SK-N-SH (cell line): ENCODE results near the gene CPEB3. TPM values are rescaled to one million over a fixed set of nuclear protein-coding genes. Genes with fewer than 3 reads are reported as not detected.

Experiments
- CTCF ChIA-PET: fragments of 300-600, 350-600 bp; formaldehyde crosslinking; extraction: SDS; loops from one replicate; lab custom pipeline; 2021; lab: Yijun Ruan, JAX
- POLR2A ChIA-PET: fragments of 350-600 bp; sonication (Branson Sonifier 250); formaldehyde crosslinking; extraction: SDS; loops from one replicate; lab custom pipeline; 2020; ENCODE audit warnings: antibody characterized with exemption, inconsistent platforms; lab: Yijun Ruan, JAX
- DNase-seq: peaks from one replicate; pipeline ENCODE4 v3.0.0; 2012
- H2AFZ ChIP-seq: fragments of 200-600 bp; sonication (generic); 2 replicates; pipeline ENCODE4 v1.8.1; 2016; ENCODE audit warnings: antibody characterized with exemption, mild to moderate bottlenecking, low read depth
- H3F3A ChIP-seq: fragments of 200-600 bp; sonication (generic); replicated peaks from 2 replicates; pipeline ENCODE3; 2016; ENCODE audit warnings: antibody characterized with exemption, mild to moderate bottlenecking; ENCODE audit not compliant: insufficient read depth
- H3K27ac ChIP-seq, 2 experiments: fragments of 200-500 bp in 1 of 2; fragments of 200-600 bp in 1 of 2; sonication (Bioruptor generic) in 1 of 2; sonication (generic), shearing (Covaris generic) in 1 of 2; 2 replicates each; pipeline versions ENCODE4 v1.5.1 to v1.6.1; 2014 to 2016; ENCODE audit warnings: low read depth in 2 of 2, inconsistent platforms in 1 of 2, low read length in 1 of 2, mild to moderate bottlenecking in 1 of 2, mixed read lengths in 1 of 2
- H3K27me3 ChIP-seq: fragments of 200-600 bp; sonication (generic), shearing (Covaris generic); 2 replicates; pipeline ENCODE4 v1.6.1; 2016; ENCODE audit warnings: mixed run types; ENCODE audit not compliant: insufficient read depth
- H3K36me3 ChIP-seq, 2 experiments: fragments of 200-500 bp in 1 of 2; fragments of 200-600 bp in 1 of 2; sonication (Bioruptor generic) in 1 of 2; sonication (generic) in 1 of 2; replicated peaks in 1 of 2; 2 replicates each; pipeline versions ENCODE3 to v1.5.1; 2014 to 2016; ENCODE audit warnings: low read length in 1 of 2, mild to moderate bottlenecking in 1 of 2; ENCODE audit not compliant: insufficient read depth in 2 of 2, control insufficient read depth in 1 of 2
- H3K4me1 ChIP-seq, 2 experiments: fragments of 200-500 bp in 1 of 2; fragments of 200-600 bp in 1 of 2; sonication (Bioruptor generic) in 1 of 2; sonication (generic), shearing (Covaris generic) in 1 of 2; 2 replicates each; pipeline versions ENCODE4 v1.5.1 to v1.6.1; 2014 to 2016; ENCODE audit warnings: low read depth in 1 of 2, low read length in 1 of 2, mixed run types in 1 of 2; ENCODE audit not compliant: insufficient read depth in 2 of 2, control insufficient read depth in 1 of 2
- H3K4me2 ChIP-seq: fragments of 200-600 bp; sonication (generic), shearing (Covaris generic); 2 replicates; pipeline ENCODE4 v1.6.1; 2017; ENCODE audit warnings: mixed run types
- H3K4me3 ChIP-seq, 2 experiments: fragments of 200-500 bp in 1 of 2; fragments of 200-600 bp in 1 of 2; sonication (Bioruptor generic) in 1 of 2; sonication (generic), shearing (Covaris generic) in 1 of 2; 2 replicates each; pipeline versions ENCODE4 v1.5.1 to v1.8.1; 2014 to 2016; ENCODE audit warnings: low read depth in 2 of 2, inconsistent platforms in 1 of 2, low read length in 1 of 2, mild to moderate bottlenecking in 1 of 2, mixed read lengths in 1 of 2, moderate library complexity in 1 of 2
- H3K79me2 ChIP-seq: fragments of 200-600 bp; sonication (generic); 2 replicates; pipeline ENCODE4 v1.8.1; 2017; ENCODE audit warnings: mild to moderate bottlenecking; ENCODE audit not compliant: insufficient read depth
- H3K9ac ChIP-seq: fragments of 200-600 bp; sonication (generic); 2 replicates; pipeline ENCODE4 v1.6.1; 2017; ENCODE audit warnings: mixed run types
- H3K9me2 ChIP-seq: fragments of 200-600 bp; sonication (generic); 2 replicates; pipeline ENCODE4 v1.6.1; 2017; ENCODE audit warnings: mixed run types
- H3K9me3 ChIP-seq: fragments of 200-600 bp; sonication (generic); 2 replicates; pipeline ENCODE4 v1.6.1; 2017; ENCODE audit warnings: mixed run types, mild to moderate bottlenecking, moderate library complexity
- H4K20me1 ChIP-seq: fragments of 200-600 bp; sonication (generic); 2 replicates; pipeline ENCODE4 v1.6.1; 2017; ENCODE audit warnings: mild to moderate bottlenecking, mixed run types; ENCODE audit not compliant: insufficient read depth
- CHD2 ChIP-seq: fragments of 150-350 bp; IDR thresholded peaks from 2 replicates; pipeline ENCODE4 v1.6.1; 2018; ENCODE audit warnings: low read length; ENCODE audit not compliant: partially characterized antibody
- ELF1 ChIP-seq: IDR thresholded peaks from 2 replicates; pipeline ENCODE4 v1.4.0; 2012
- EZH2phosphoT487 ChIP-seq: fragments of 200-600 bp; sonication (generic); IDR thresholded peaks from 2 replicates; pipeline ENCODE4 v1.6.1; 2017; ENCODE audit warnings: low read depth, mixed run types, mild to moderate bottlenecking, antibody characterized with exemption, moderate library complexity, borderline replicate concordance
- FOXJ3 ChIP-seq: sonication (generic); formaldehyde crosslinking; IDR thresholded peaks from 2 replicates; pipeline ENCODE4 v1.5.1; 2020; ENCODE audit warnings: mild to moderate bottlenecking, missing genetic modification reagents
- GABPA ChIP-seq: IDR thresholded peaks from 2 replicates; pipeline ENCODE4 v1.4.0; 2012; ENCODE audit warnings: low read depth, mild to moderate bottlenecking
- JUND ChIP-seq: IDR thresholded peaks from 2 replicates; pipeline ENCODE4 v1.4.0; 2012
- NFIC ChIP-seq: IDR thresholded peaks from 2 replicates; pipeline ENCODE4 v1.4.0; 2012; ENCODE audit warnings: borderline replicate concordance
- NRF1 ChIP-seq: IDR thresholded peaks from 2 replicates; pipeline ENCODE4 v1.6.1; 2012; ENCODE audit warnings: low read depth, mild to moderate bottlenecking, low read length
- POLR2AphosphoS5 ChIP-seq: IDR thresholded peaks from 2 replicates; pipeline ENCODE4 v1.6.1; 2012; ENCODE audit warnings: low read depth, low read length
- RCOR1 ChIP-seq: fragments of 150-350 bp; IDR thresholded peaks from 2 replicates; pipeline ENCODE4 v1.6.1; 2017; ENCODE audit warnings: antibody characterized with exemption, low read length
- RXRA ChIP-seq: IDR thresholded peaks from 2 replicates; pipeline ENCODE4 v1.4.0; 2012; ENCODE audit warnings: low read depth, mild to moderate bottlenecking, borderline replicate concordance
- TCF12 ChIP-seq: IDR thresholded peaks from 2 replicates; pipeline ENCODE4 v1.4.0; 2012
- TEAD4 ChIP-seq: IDR thresholded peaks from 2 replicates; pipeline ENCODE4 v1.4.0; 2012; ENCODE audit warnings: mild to moderate bottlenecking, borderline replicate concordance; ENCODE audit not compliant: insufficient read depth
- YY1 ChIP-seq: IDR thresholded peaks from 2 replicates; pipeline ENCODE4 v1.4.0; 2012; ENCODE audit warnings: low read depth, mild to moderate bottlenecking
- WGBS: methylation state at CpG from one replicate; pipeline ENCODE4 v1.1.6; 2017; ENCODE audit warnings: low lambda C conversion rate; 5-methylcytosine and 5-hydroxymethylcytosine counted together
- polyA plus RNA-seq, 3 experiments: library from polyadenylated mRNA; depleted of rRNA; stranded (reverse); fragments of >200 nt; gene quantifications; 2 replicates each; pipeline ENCODE4 v1.2.3, GENCODE V29; 2012
- TF ChIP-seq, protein P1 (sequence below): IDR thresholded peaks from 2 replicates; pipeline ENCODE4 v1.4.0; 2012; ENCODE audit warnings: low read depth, borderline replicate concordance
- TF ChIP-seq, protein P2 (sequence below): IDR thresholded peaks from 2 replicates; pipeline ENCODE4 v1.6.1; 2012; ENCODE audit warnings: mild to moderate bottlenecking, low read depth, low read length, moderate library complexity
- TF ChIP-seq, protein P3 (sequence below): fragments of 150-350 bp; IDR thresholded peaks from 2 replicates; pipeline ENCODE4 v1.6.1; 2017; ENCODE audit warnings: antibody characterized with exemption, low read length, low read depth, borderline replicate concordance
- TF ChIP-seq, protein P4 (sequence below): fragments of 150-350 bp; IDR thresholded peaks from 2 replicates; pipeline ENCODE4 v1.6.1; 2016; ENCODE audit warnings: mild to moderate bottlenecking, low read depth, low read length

The CPEB3 gene
- polyA plus RNA-seq, 1 of the 3 experiments (the other 2 are of a cell fraction): 0.36 TPM

DNA sequence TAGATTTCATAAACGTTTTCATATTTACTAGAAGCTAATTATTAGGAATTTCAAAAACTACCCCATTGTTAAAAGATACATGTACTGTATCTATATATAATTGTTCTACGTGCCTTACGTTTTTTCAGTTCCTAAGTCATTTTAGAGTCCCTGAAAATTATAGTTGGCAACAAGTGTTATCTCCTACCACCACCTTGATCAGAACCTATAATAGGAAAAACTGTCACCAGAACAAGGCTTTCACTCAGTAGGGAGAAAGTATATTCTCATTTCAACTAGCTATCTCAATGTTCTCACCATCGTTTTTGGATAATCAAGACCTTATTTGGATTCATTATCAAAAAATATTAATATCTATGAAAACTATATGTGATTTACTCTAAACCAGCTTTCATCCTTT is 107.7 kb downstream of the CPEB3 start:
- H3K4me3 ChIP-seq: no peak overlapping the region
- H3F3A ChIP-seq: no peaks in the 10 kb centered on the region
- H3K9me2 ChIP-seq: no peaks in the 10 kb centered on the region
- no peak overlapping the region for H2AFZ ChIP-seq
- H3K79me2 ChIP-seq: no peaks in the 10 kb centered on the region
- peaks cover 0 to 5% of the 10 kb centered on the region in 2 experiments for H3K36me3 ChIP-seq
- no peak overlapping the region for H3K4me2 ChIP-seq
- H3K4me1 ChIP-seq: no peaks in the 10 kb centered on the region; a peak in 1 of 4 replicates
- no peaks in the 10 kb centered on the region for H4K20me1 ChIP-seq
- no peak overlapping the region for H3K9ac ChIP-seq
- H3K9me3 ChIP-seq: no peaks in the 10 kb centered on the region
- CTCF ChIA-PET: no interaction called here
- DNase-seq: no peak
- WGBS: 84% methylated on average over 4 of the region's 4 CpGs
- no peak overlapping the region for H3K27ac ChIP-seq
- no peaks in the 10 kb centered on the region for H3K27me3 ChIP-seq
- TF ChIP-seq TEAD4 (no peak), NRF1 (no peak), TCF12 (no peak), FOXJ3 (CRISPR knock-in tag) (no peak), GABPA (no peak), RCOR1 (no peak), ELF1 (no peak), RXRA (no peak), CHD2 (no peak), EZH2phosphoT487 (no peak), YY1 (no peak), NFIC (no peak), POLR2AphosphoS5 (no peak), JUND (no peak)
- TF ChIP-seq, protein P1, sequence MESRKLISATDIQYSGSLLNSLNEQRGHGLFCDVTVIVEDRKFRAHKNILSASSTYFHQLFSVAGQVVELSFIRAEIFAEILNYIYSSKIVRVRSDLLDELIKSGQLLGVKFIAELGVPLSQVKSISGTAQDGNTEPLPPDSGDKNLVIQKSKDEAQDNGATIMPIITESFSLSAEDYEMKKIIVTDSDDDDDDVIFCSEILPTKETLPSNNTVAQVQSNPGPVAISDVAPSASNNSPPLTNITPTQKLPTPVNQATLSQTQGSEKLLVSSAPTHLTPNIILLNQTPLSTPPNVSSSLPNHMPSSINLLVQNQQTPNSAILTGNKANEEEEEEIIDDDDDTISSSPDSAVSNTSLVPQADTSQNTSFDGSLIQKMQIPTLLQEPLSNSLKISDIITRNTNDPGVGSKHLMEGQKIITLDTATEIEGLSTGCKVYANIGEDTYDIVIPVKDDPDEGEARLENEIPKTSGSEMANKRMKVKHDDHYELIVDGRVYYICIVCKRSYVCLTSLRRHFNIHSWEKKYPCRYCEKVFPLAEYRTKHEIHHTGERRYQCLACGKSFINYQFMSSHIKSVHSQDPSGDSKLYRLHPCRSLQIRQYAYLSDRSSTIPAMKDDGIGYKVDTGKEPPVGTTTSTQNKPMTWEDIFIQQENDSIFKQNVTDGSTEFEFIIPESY: no peak
- TF ChIP-seq, protein P2, sequence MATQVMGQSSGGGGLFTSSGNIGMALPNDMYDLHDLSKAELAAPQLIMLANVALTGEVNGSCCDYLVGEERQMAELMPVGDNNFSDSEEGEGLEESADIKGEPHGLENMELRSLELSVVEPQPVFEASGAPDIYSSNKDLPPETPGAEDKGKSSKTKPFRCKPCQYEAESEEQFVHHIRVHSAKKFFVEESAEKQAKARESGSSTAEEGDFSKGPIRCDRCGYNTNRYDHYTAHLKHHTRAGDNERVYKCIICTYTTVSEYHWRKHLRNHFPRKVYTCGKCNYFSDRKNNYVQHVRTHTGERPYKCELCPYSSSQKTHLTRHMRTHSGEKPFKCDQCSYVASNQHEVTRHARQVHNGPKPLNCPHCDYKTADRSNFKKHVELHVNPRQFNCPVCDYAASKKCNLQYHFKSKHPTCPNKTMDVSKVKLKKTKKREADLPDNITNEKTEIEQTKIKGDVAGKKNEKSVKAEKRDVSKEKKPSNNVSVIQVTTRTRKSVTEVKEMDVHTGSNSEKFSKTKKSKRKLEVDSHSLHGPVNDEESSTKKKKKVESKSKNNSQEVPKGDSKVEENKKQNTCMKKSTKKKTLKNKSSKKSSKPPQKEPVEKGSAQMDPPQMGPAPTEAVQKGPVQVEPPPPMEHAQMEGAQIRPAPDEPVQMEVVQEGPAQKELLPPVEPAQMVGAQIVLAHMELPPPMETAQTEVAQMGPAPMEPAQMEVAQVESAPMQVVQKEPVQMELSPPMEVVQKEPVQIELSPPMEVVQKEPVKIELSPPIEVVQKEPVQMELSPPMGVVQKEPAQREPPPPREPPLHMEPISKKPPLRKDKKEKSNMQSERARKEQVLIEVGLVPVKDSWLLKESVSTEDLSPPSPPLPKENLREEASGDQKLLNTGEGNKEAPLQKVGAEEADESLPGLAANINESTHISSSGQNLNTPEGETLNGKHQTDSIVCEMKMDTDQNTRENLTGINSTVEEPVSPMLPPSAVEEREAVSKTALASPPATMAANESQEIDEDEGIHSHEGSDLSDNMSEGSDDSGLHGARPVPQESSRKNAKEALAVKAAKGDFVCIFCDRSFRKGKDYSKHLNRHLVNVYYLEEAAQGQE: no peak
- TF ChIP-seq, protein P3, sequence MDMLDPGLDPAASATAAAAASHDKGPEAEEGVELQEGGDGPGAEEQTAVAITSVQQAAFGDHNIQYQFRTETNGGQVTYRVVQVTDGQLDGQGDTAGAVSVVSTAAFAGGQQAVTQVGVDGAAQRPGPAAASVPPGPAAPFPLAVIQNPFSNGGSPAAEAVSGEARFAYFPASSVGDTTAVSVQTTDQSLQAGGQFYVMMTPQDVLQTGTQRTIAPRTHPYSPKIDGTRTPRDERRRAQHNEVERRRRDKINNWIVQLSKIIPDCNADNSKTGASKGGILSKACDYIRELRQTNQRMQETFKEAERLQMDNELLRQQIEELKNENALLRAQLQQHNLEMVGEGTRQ: no peak
- TF ChIP-seq, protein P4, sequence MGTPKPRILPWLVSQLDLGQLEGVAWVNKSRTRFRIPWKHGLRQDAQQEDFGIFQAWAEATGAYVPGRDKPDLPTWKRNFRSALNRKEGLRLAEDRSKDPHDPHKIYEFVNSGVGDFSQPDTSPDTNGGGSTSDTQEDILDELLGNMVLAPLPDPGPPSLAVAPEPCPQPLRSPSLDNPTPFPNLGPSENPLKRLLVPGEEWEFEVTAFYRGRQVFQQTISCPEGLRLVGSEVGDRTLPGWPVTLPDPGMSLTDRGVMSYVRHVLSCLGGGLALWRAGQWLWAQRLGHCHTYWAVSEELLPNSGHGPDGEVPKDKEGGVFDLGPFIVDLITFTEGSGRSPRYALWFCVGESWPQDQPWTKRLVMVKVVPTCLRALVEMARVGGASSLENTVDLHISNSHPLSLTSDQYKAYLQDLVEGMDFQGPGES: no peak
- POLR2A ChIA-PET: no interaction called here
